ENCODE results near the gene BPNT1.

GRCh38 chr1:220032911-220033310, 56.7 kb downstream of the BPNT1 start:
- no peak for TF ChIP-seq SIN3A (IDR thresholded peaks at IDR 0.05; ENCODE audit: borderline replicate concordance, insufficient read depth, low read length)
- no peak for TF ChIP-seq REST (IDR thresholded peaks at IDR 0.05; ENCODE audit: insufficient read depth in 1 of 2, low read depth in 2 of 2, low read length in 2 of 2)
